GM21576 (cell line): ENCODE results near the gene FAM240B.

Experiments
- ATAC-seq: cut with Tn5 transposase; IDR thresholded peaks from one replicate; pipeline ENCODE4 v1.9.1; 2021; ENCODE audit warnings: mild to moderate bottlenecking, moderate library complexity; ENCODE audit not compliant: unreplicated experiment

Gene FAM240B

GRCh38 chr9:38720083-38720745, at the start of gene FAM240B:
TSS of gene FAM240B (minus strand) at chr9:38720133. CDS start at chr9:38703999, 16,134 bp downstream.
- ATAC-seq: no peak

DNA sequence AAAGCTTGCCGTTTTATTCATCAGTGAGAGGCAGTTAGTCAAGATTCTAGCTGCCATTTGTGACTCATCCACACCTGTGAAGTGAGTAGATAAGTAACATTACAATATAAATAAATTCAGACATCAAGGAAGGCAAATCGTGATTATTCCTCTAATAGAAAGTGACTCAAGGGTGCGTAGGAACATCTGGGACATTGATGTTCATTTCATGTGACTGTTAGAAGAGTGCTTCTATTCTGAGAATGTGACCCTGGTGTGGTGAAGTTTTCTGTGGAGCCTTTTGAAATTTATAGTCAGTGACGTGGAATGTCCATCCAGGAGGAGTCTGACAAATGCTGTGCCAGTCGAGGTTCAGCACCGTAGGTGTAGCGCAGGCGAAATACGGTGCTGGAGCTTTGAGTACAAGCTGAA, 48.4 kb upstream of the FAM240B start:
- ATAC-seq: no peak

- ATAC-seq: no peak
Measured at GRCh38 chr9:38765101-38765500, 45.2 kb upstream of the FAM240B start.

DNA sequence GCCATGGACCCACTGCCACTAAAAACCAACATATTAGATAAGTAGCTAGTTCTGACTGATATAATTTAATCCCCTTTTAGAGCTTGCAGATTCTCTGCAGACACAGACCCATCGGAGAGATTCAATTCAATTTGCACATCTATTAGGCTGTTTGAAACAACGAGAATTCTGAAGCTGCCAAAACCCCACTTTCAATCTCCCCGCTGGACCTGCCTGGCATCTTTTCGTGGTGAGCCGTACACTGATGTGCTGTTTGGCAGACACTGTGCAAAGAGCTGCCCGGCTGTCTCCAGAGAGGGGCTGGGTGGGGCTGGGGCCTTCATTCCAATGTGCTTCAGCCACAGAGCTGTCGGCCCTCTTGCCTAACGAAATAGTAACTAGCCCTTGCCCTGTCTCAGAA, 42.1 kb upstream of the FAM240B start:
- ATAC-seq: no peak

- ATAC-seq: no peak
Measured at GRCh38 chr9:38761339-38761738, 41.4 kb upstream of the FAM240B start.

GRCh38 chr9:38756702-38757101, 36.8 kb upstream of the FAM240B start:
- no peak for ATAC-seq

DNA sequence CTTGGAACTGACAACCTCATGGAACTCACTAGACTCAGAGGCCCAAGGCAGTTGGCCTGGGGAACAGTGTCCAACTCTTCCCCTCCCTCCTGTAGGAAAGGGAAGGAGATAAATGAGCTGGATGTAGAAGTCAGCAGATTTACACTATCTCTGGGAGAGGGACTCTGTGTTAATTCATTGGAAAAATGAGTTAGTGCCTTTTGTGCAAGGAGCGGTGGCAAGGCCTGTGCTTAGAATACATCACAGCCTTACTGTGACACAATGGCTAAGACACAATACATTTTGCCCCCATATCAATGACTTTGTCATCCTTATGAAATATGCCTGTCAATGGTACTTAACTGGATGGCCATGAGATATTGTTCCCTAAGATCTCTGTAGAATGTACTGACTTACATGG, 28.0 kb upstream of the FAM240B start:
- ATAC-seq: no peak

- ATAC-seq: no peak
Measured at GRCh38 chr9:38747067-38747466, 27.1 kb upstream of the FAM240B start.

DNA sequence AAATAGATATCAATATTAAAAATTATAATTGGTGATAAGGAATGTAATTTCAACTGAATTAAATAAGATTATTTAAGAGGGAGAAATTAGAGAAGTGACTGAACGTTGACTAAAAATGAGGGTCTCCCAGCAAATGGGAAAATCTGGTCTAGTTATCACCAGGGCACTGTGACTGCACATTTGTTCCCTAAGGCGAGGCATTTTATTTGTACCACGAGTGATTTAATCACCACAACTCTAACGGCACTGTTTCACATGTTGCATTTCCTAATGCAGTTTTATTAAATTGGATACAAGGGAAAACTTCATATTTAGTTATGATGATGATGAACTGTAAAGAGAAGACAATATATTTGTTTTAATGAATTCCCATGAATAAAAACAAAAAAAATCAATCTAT, 26.4 kb upstream of the FAM240B start:
- ATAC-seq: no peak

GRCh38 chr9:38744484-38744883, 24.6 kb upstream of the FAM240B start:
- ATAC-seq: no peak

GRCh38 chr9:38737246-38737645, 17.3 kb upstream of the FAM240B start:
- ATAC-seq: no peak

- no peak for ATAC-seq
Measured at GRCh38 chr9:38734831-38735230, 14.9 kb upstream of the FAM240B start.

- ATAC-seq: no peak
Measured at GRCh38 chr9:38733503-38733902, 13.6 kb upstream of the FAM240B start.

- ATAC-seq: no peak
Measured at GRCh38 chr9:38732885-38733284, 13.0 kb upstream of the FAM240B start.

- no peak for ATAC-seq
Measured at GRCh38 chr9:38727497-38728001, 7.6 kb upstream of the FAM240B start.

DNA sequence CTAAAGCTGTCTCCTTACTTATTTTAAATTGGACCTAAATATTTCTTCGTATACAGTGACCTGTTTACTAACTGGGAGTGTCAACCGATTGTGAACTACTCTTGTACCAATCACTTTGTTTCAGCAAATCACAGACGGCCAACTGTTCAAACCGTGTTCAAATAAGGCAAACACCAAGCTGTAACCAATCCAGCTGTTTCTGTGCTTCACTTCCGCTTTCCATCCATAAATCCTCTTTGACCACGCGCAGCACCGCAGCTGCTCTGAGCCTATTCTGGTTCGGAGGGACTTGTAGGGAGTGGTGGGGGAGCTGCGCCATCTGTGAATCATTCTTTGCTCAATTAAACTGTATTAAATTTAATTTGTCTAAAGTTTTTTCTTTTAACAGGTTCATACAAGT, 4.8 kb upstream of the FAM240B start:
- no peak for ATAC-seq

GRCh38 chr9:38718148-38718547, 1.8 kb downstream of the FAM240B start:
- ATAC-seq: no peak

GRCh38 chr9:38715684-38716083, 4.2 kb downstream of the FAM240B start:
- ATAC-seq: no peak

GRCh38 chr9:38713426-38713825, 6.5 kb downstream of the FAM240B start:
- no peak for ATAC-seq

DNA sequence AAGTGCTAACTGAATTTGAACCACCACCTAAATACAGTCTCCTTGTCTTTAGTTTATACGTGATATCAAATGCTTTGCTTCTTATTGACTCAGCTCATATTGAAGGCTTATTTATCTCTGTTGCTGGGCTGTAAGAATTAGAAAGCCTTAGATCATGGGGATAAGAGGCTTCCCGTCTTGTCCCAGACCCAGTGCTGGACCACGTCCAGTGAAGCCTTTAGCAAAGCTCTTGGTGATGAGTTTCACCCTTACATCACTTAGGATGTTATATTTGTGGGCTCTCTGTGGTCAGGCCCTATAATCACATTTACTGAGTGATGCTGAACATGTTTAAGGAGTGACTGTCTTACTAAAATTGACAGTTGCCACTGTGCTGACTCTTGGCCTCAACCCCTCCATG, 11.2 kb downstream of the FAM240B start:
- ATAC-seq: no peak

GRCh38 chr9:38707885-38708637, 11.9 kb downstream of the FAM240B start:
- ATAC-seq: no peak

DNA sequence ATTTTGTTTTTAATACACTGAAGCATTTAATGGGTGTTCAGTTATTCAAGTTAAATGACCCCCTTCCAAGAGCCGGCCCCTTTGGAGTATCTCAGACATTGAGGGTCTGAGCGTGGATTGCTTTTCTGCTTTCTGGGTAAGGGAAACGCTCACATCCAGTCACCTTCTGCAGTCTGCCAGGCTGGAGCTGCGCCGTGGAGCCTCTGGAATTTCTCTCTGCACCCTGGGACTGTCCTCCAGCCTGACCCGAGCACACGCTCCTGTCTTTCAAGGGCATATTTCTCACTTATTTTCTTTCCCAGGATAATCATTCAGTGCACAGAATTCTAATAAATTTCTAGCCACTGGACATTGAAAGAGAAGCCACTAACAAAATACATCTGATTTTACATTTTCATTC, 13.4 kb downstream of the FAM240B start:
- no peak for ATAC-seq
